ENCODE results near the gene LOXHD1.

DNA sequence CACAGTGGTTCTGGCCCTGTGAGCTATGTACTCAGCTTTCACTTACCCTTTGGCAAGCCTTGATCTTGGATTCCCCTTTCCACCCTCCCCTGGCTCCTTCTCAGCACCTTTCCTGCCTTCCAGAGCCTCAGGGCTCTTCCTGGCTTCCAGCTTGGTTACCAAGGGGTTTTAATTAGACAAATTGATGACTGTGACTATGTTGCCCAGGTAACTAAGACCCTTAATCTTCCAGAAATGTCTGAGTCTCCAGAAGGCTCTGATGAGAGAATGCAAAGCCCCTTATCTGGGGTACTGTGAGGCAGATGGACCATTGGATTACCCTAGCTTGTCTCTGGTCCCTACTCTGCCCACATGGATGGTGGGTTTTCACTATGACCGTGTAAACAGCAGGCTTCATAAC is 174.2 kb downstream of the LOXHD1 start:
- TF ChIP-seq, protein P1, sequence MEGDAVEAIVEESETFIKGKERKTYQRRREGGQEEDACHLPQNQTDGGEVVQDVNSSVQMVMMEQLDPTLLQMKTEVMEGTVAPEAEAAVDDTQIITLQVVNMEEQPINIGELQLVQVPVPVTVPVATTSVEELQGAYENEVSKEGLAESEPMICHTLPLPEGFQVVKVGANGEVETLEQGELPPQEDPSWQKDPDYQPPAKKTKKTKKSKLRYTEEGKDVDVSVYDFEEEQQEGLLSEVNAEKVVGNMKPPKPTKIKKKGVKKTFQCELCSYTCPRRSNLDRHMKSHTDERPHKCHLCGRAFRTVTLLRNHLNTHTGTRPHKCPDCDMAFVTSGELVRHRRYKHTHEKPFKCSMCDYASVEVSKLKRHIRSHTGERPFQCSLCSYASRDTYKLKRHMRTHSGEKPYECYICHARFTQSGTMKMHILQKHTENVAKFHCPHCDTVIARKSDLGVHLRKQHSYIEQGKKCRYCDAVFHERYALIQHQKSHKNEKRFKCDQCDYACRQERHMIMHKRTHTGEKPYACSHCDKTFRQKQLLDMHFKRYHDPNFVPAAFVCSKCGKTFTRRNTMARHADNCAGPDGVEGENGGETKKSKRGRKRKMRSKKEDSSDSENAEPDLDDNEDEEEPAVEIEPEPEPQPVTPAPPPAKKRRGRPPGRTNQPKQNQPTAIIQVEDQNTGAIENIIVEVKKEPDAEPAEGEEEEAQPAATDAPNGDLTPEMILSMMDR (conservative IDR thresholded peaks at IDR 0.05 in 1 of 2, IDR thresholded peaks at IDR 0.05 in 1 of 2; ENCODE audit: extremely low read depth in 1 of 2, insufficient read depth in 1 of 2, low read depth in 1 of 2, low read length in 2 of 2) = no peak
- no peak for TF ChIP-seq EZH2 (IDR thresholded peaks at IDR 0.05; ENCODE audit: borderline replicate concordance, low read length)
